ENCODE data around the gene OSBPL7.

Gene OSBPL7

GRCh38 chr17:47820033-47820789, 1.4 kb downstream of the OSBPL7 start:
- Histone ChIP-seq H3K27me3 (no peaks in the 10 kb centered on the region), H3K4me2 (peak overlapping the region; percentile 83 to 99 (median 98)), H3K27ac (peak overlapping the region in 2 of 11 experiments; percentile 79 to 80; a peak in 3 of 22 replicates), H3K9me3 (replicated peaks in 1 of 11) (no peaks in the 10 kb centered on the region), H4K20me1 (peaks cover 0 to 24% (median 5%) of the 10 kb centered on the region in 11 experiments; a peak in 7 of 22 replicates), H3K4me3 (peak overlapping the region in 9 of 10 experiments; percentile 72 to 92 (median 86); a peak in 19 of 20 replicates), H3K36me3 (peaks cover 59 to 70% (median 64%) of the 10 kb centered on the region in 11 experiments), H3K9ac (peak overlapping the region; percentile 73 to 88 (median 80); a peak in 21 of 22 replicates), H3K4me1 (peaks cover 22 to 37% (median 26%) of the 10 kb centered on the region in 10 experiments)
- TF ChIP-seq Cebpa-rat (IDR thresholded peaks at IDR 0.05) = no peak

DNA sequence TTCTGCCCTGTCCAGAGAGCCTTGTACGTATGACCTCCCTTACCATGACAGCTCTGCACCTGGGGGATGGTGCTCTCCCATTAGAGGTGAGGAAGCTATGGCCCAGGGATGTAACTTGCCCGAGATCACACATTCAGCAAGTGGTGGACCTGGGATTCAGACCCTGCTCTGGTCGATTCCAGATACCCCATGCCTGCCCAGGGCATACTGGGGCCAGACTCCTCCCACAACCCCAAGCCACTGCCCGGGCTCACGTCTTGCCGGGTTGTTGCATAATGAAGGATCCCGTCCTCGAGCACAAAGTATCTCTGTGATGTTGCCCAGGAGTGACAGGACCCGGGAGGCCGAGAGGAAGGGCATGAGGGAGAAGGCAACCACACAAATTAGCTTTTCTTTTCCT, 2.1 kb downstream of the OSBPL7 start:
- peaks cover 60 to 70% (median 65%) of the 10 kb centered on the region in 11 experiments for H3K36me3 ChIP-seq
- no peak overlapping the region for H3K4me3 ChIP-seq
- H3K4me1 ChIP-seq = peaks cover 22 to 37% (median 26%) of the 10 kb centered on the region in 10 experiments
- no peak overlapping the region for H3K27ac ChIP-seq
- no peaks in the 10 kb centered on the region for H3K9me3 ChIP-seq (replicated peaks in 1 of 11)
- TF ChIP-seq Cebpa-rat (IDR thresholded peaks at IDR 0.05) = no peak
- no peaks in the 10 kb centered on the region for H3K27me3 ChIP-seq
- no peak overlapping the region for H3K4me2 ChIP-seq
- H4K20me1 ChIP-seq = peaks cover 0 to 24% (median 5%) of the 10 kb centered on the region in 11 experiments; a peak in 7 of 22 replicates
- no peak overlapping the region for H3K9ac ChIP-seq

- H3K9me3 ChIP-seq (replicated peaks in 1 of 11) = no peaks in the 10 kb centered on the region
- H3K36me3 ChIP-seq = peaks cover 56 to 69% (median 64%) of the 10 kb centered on the region in 11 experiments
- TF ChIP-seq Cebpa-rat (IDR thresholded peaks at IDR 0.05) = no peak
- H4K20me1 ChIP-seq = peaks cover 0 to 34% (median 8%) of the 10 kb centered on the region in 11 experiments; a peak in 7 of 22 replicates
- H3K27me3 ChIP-seq = no peaks in the 10 kb centered on the region
- no peak overlapping the region for H3K9ac ChIP-seq
- H3K4me3 ChIP-seq = no peak overlapping the region
- H3K4me2 ChIP-seq = no peak overlapping the region
- H3K4me1 ChIP-seq = peaks cover 22 to 31% (median 26%) of the 10 kb centered on the region in 10 experiments
- no peak overlapping the region for H3K27ac ChIP-seq
Observed at GRCh38 chr17:47818002-47818695, 3.4 kb downstream of the OSBPL7 start.

DNA sequence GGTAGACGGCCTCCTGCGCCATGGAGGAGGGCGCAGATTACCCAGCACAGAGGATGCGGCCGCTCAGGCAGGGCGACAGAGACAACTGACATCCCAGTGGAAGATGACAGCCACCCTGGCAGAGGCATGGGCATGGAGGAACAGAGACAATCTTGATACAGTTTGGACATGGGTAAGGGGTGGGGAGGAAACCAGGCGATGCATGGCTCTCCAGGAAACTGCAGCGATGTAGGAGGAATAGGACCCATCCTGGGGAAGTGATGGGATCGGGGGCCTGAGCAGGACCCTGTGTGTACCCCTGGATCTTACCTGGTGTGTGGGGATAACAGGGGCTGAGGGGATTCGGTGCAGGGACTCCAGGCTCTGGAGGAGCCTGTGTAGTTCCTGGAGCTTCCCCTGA, 4.6 kb downstream of the OSBPL7 start:
- Histone ChIP-seq H3K4me2 (no peak overlapping the region), H3K27me3 (no peaks in the 10 kb centered on the region), H3K27ac (no peak overlapping the region), H3K4me1 (peaks cover 15 to 19% (median 16%) of the 10 kb centered on the region in 10 experiments), H3K9ac (no peak overlapping the region), H4K20me1 (peaks cover 0 to 44% (median 8%) of the 10 kb centered on the region in 11 experiments; a peak in 9 of 22 replicates), H3K36me3 (peaks cover 64 to 77% (median 74%) of the 10 kb centered on the region in 11 experiments), H3K9me3 (replicated peaks in 1 of 11) (no peaks in the 10 kb centered on the region), H3K4me3 (no peak overlapping the region)
- no peak for TF ChIP-seq Cebpa-rat (IDR thresholded peaks at IDR 0.05)

GRCh38 chr17:47816111-47816735, 5.4 kb downstream of the OSBPL7 start:
- H3K4me3 ChIP-seq = no peak overlapping the region
- H3K9me3 ChIP-seq (replicated peaks in 1 of 11) = no peaks in the 10 kb centered on the region
- peaks cover 12 to 14% (median 13%) of the 10 kb centered on the region in 10 experiments for H3K4me1 ChIP-seq
- H3K36me3 ChIP-seq = peaks cover 69 to 83% (median 81%) of the 10 kb centered on the region in 11 experiments
- no peak overlapping the region for H3K4me2 ChIP-seq
- H4K20me1 ChIP-seq = peaks cover 0 to 50% (median 8%) of the 10 kb centered on the region in 11 experiments; a peak in 10 of 22 replicates
- TF ChIP-seq Cebpa-rat (IDR thresholded peaks at IDR 0.05) = no peak
- H3K9ac ChIP-seq = no peak overlapping the region
- no peak overlapping the region for H3K27ac ChIP-seq
- no peaks in the 10 kb centered on the region for H3K27me3 ChIP-seq

- Histone ChIP-seq H3K36me3 (peaks cover 73 to 93% (median 88%) of the 10 kb centered on the region in 11 experiments), H3K27me3 (no peaks in the 10 kb centered on the region), H3K27ac (no peak overlapping the region), H3K4me3 (no peak overlapping the region), H3K4me2 (no peak overlapping the region), H4K20me1 (peaks cover 0 to 56% (median 4%) of the 10 kb centered on the region in 11 experiments; a peak in 11 of 22 replicates), H3K9me3 (replicated peaks in 1 of 11) (no peaks in the 10 kb centered on the region), H3K9ac (no peak overlapping the region), H3K4me1 (peaks cover 3 to 10% (median 4%) of the 10 kb centered on the region in 10 experiments; a peak in 18 of 20 replicates)
- TF ChIP-seq Cebpa-rat (IDR thresholded peaks at IDR 0.05) = no peak
Observed at GRCh38 chr17:47815106-47815918, 6.3 kb downstream of the OSBPL7 start.

GRCh38 chr17:47813512-47814031, 8.0 kb downstream of the OSBPL7 start:
- H4K20me1 ChIP-seq = peaks cover 0 to 51% (median 0%) of the 10 kb centered on the region in 11 experiments; a peak in 9 of 22 replicates
- TF ChIP-seq Cebpa-rat (IDR thresholded peaks at IDR 0.05) = no peak
- peaks cover 0 to 12% (median 0%) of the 10 kb centered on the region in 10 experiments; a peak in 8 of 20 replicates for H3K4me1 ChIP-seq
- H3K4me3 ChIP-seq = no peak overlapping the region
- H3K9me3 ChIP-seq (replicated peaks in 1 of 11) = no peaks in the 10 kb centered on the region
- no peaks in the 10 kb centered on the region for H3K27me3 ChIP-seq
- H3K36me3 ChIP-seq = peaks cover 82 to 99% (median 95%) of the 10 kb centered on the region in 11 experiments
- no peak overlapping the region; a peak in 1 of 22 replicates for H3K9ac ChIP-seq
- no peak overlapping the region for H3K4me2 ChIP-seq
- no peak overlapping the region for H3K27ac ChIP-seq

DNA sequence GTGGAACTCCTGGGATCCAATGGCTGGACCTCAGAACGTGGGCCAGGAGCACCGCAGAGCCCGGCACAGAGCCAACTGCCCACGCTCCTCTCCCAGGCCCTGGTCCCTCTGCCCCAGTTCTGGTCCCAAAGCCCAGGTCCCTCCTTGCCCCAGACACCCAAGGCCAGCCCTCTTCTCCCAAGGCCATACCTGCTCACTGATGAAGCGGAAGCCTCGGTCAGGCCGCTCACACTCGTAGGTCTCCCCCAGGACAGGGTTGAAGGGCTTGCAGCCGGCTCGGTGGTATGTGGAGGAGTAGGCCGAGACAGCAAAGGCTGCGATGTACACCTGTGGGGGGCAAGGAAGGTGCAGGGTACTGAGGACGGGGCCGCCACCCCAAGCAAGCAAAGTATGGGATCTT, 8.5 kb downstream of the OSBPL7 start:
- TF ChIP-seq Cebpa-rat (IDR thresholded peaks at IDR 0.05) = no peak
- H3K9me3 ChIP-seq (replicated peaks in 1 of 11) = no peaks in the 10 kb centered on the region
- H3K4me3 ChIP-seq = no peak overlapping the region
- H3K36me3 ChIP-seq = peaks cover 82 to 99% (median 95%) of the 10 kb centered on the region in 11 experiments
- no peak overlapping the region for H3K27ac ChIP-seq
- peaks cover 0 to 12% (median 0%) of the 10 kb centered on the region in 10 experiments; a peak in 8 of 20 replicates for H3K4me1 ChIP-seq
- no peak overlapping the region for H3K4me2 ChIP-seq
- H3K27me3 ChIP-seq = no peaks in the 10 kb centered on the region
- H3K9ac ChIP-seq = 0 out of 22 replicates have a peak overlapping the region, but pooled peaks of 1 of the 11 experiments have one; percentile 9
- H4K20me1 ChIP-seq = peaks cover 0 to 55% (median 0%) of the 10 kb centered on the region in 11 experiments; a peak in 8 of 22 replicates

All from BLaER1 treated with 17β-estradiol and CSF1 and Interleukin-3, amounts not matched to agents 10 nM and 100 nM (cell line).